Measurements from ENCODE around the gene AURKAIP1. TPM values are rescaled to one million over a fixed set of nuclear protein-coding genes. Genes with fewer than 3 reads are reported as not detected.
"Not testable (repeated sequence)": the region's sequence is repeated elsewhere in the genome, so short reads cannot be mapped to it uniquely, and the experiment has no call there.

AURKAIP1 gene
- polyA plus RNA-seq, 2 of the 4 experiments (the other 2 are of a cell fraction) = 62.0 to 102 TPM

DNA sequence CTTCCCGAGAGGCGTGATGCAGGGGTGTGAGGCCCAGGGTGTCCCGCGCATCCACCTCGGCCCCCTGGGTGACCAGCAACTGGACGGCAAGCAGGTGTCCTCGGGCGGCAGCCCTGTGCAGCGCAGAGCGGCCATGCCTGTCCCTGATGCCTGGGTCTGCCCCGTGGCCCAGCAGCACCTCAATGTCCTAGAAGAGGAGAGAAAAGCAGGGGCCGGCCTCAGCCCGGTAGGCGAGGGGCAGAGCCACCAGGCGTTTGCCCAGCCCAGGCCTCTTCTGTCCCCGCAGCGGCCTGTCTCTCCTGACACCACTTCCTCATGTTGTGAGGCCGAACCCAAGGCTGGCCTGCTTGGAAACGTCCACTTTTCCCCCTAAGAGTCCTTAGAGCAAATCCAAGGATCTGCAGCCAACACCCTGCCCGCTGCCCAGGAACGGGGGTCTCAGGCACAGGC lies 44.4 kb upstream of the AURKAIP1 start:
- POLR2A ChIA-PET = no interaction called here
- no peak for TF ChIP-seq NFE2L2 (conservative IDR thresholded peaks at IDR 0.05; ENCODE audit: low read length)
- TF ChIP-seq, protein P1, sequence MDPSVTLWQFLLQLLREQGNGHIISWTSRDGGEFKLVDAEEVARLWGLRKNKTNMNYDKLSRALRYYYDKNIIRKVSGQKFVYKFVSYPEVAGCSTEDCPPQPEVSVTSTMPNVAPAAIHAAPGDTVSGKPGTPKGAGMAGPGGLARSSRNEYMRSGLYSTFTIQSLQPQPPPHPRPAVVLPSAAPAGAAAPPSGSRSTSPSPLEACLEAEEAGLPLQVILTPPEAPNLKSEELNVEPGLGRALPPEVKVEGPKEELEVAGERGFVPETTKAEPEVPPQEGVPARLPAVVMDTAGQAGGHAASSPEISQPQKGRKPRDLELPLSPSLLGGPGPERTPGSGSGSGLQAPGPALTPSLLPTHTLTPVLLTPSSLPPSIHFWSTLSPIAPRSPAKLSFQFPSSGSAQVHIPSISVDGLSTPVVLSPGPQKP (IDR thresholded peaks at IDR 0.05; ENCODE audit: low read depth, low read length) = no peak
- no peak for TF ChIP-seq POLR2A (IDR thresholded peaks at IDR 0.05; ENCODE audit: low read length)
- H3K9me3 ChIP-seq = no peaks in the 10 kb centered on the region
- no peak overlapping the region for H3K4me3 ChIP-seq
- 94% methylated on average over 7 of the region's 21 CpGs for WGBS (ENCODE audit: missing lambda C conversion rate)
- ATAC-seq (no peak; a peak in 1 of 6 replicates), DNase-seq (ENCODE audit: low read depth in 1 of 2, low spot score in 1 of 2) (no peak), FAIRE-seq (no peak)
- CTCF ChIA-PET = no interaction called here
- no peak overlapping the region for H3K27ac ChIP-seq
- H3K4me2 ChIP-seq = no peak overlapping the region
- 0 out of 3 replicates have a peak, but pooled peaks cover 3% of the 10 kb centered on the region for H3K4me1 ChIP-seq

DNA sequence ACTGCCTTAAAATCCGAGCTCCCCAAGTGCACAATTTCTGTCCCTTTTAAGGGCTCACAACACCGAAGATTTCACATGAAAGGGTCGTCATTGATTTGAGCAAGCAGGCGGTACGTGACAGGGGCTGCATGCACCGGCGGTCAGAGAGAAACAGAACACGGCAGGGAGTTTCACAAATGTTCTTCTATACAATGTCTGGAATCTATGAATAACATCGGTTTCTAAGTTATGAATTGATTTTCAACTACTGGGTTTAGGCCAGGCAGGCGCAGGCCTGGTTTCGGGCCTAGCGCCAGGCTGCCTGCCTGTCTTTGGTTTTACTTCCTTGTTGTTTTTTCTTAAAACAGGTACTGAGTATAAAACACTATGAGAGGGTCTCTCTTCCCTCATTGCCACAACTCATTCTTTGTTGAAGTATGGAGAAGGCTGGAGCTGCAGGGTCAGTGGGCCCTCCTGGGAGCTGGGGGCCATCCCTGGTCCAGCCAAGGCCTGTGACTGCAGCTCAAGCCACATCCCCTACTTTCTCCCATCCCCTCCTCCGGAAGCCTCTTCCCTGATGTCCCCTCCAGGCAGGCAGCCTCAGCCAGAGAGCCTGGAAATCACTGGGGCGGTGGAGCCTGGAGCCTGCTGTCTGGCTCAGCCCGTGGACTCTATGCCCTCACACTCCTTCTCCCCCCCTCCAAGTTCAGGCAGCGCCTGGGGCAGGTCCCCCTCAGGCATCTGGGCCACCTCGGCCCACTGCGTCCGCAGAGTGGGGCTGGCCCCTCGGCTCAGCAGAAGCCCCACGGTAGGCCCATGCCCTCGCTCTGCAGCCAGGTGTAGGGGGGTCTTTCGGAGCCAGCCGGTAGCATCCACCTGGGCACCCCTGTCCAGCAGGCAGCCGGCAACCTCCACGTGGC lies 43.7 kb upstream of the AURKAIP1 start:
- no peak for TF ChIP-seq ZFP36 (IDR thresholded peaks at IDR 0.05; ENCODE audit: borderline replicate concordance, partially characterized antibody)
- TF ChIP-seq, protein P2, sequence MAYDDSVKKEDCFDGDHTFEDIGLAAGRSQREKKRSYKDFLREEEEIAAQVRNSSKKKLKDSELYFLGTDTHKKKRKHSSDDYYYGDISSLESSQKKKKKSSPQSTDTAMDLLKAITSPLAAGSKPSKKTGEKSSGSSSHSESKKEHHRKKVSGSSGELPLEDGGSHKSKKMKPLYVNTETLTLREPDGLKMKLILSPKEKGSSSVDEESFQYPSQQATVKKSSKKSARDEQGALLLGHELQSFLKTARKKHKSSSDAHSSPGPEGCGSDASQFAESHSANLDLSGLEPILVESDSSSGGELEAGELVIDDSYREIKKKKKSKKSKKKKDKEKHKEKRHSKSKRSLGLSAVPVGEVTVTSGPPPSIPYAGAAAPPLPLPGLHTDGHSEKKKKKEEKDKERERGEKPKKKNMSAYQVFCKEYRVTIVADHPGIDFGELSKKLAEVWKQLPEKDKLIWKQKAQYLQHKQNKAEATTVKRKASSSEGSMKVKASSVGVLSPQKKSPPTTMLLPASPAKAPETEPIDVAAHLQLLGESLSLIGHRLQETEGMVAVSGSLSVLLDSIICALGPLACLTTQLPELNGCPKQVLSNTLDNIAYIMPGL (CRISPR knock-in tag; IDR thresholded peaks at IDR 0.05; ENCODE audit: borderline replicate concordance) = no peak
- ChIA-PET POLR2A (no interaction called here), CTCF (no interaction called here)
- 89% methylated on average over 15 of the region's 26 CpGs for WGBS (ENCODE audit: missing lambda C conversion rate)
- 0 out of 3 replicates have a peak, but pooled peaks cover 3% of the 10 kb centered on the region for H3K4me1 ChIP-seq
- no peaks in the 10 kb centered on the region for H3K9me3 ChIP-seq
- no peak overlapping the region for H3K4me2 ChIP-seq
- DNase-seq (ENCODE audit: low read depth in 1 of 2, low spot score in 1 of 2) (no peak), FAIRE-seq (no peak), ATAC-seq (peak; percentile 18 to 25; a peak in 2 of 6 replicates)
- H3K4me3 ChIP-seq = no peak overlapping the region
- H3K27ac ChIP-seq = no peak overlapping the region

DNA sequence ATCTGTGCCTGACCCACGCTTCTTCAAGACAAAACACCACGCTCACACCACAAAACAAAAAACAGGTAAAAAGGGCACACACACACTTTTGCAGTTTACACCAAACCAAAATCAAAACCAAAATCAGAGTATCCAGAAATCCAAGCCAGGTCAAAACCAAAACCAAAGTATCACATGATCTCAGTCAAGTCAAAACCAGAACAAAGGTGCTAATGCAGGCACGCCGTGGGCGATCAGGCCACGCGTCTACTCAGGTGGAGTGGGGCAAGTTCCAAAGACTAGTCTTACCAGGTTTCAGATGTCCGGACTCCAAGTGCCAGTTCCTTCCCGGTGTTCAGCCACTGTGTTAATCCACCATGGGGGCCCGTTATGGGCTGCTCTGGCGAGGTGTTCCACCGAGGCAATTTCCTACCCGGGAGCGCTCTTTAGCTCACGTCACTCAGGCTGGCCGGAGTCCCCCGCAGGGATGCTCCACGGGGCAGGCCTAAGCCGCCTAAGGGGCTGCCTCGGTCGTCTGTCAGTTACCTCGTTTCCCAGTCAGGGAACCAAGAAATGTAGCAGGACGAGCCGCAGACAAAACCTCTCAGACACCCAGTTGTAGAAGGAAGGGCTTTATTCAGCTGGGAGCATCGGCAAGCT lies 42.9 kb upstream of the AURKAIP1 start:
- POLR2A ChIA-PET = not testable (repeated sequence)

DNA sequence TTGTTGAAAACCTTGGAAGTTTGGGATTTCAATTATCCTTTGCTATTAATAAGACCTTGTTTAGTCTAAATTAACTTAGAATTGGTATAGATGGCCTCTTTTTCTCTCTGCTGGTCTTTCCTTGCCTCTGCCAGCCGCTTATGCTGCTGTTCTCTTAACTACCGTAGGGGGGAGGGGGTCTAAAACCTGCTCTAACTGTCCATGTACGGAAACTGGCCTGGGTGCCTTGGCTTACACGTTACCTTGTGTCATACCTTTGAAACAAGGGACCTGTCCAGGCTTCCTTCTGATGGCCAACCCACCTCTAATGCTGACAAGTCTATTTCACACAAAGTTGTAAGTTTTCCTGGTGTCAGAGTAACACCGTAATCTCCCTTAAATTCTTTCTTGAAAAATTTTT lies 42.4 kb upstream of the AURKAIP1 start:
- WGBS (ENCODE audit: missing lambda C conversion rate) = 80% methylated on average over 5 of the region's 5 CpGs
- FAIRE-seq; H3K4me3 ChIP-seq; H3K4me1 ChIP-seq; H3K9me3 ChIP-seq; ATAC-seq; H3K27ac ChIP-seq; DNase-seq (ENCODE audit: low read depth in 1 of 2, low spot score in 1 of 2); POLR2A ChIA-PET; H3K4me2 ChIP-seq; CTCF ChIA-PET: not testable (repeated sequence)

More for the DNA sequence above, 42.9 kb upstream of the AURKAIP1 start:
- H3K9me3 ChIP-seq; H3K4me3 ChIP-seq; ATAC-seq; CTCF ChIA-PET; H3K4me1 ChIP-seq; DNase-seq (ENCODE audit: low read depth in 1 of 2, low spot score in 1 of 2); FAIRE-seq; H3K27ac ChIP-seq; H3K4me2 ChIP-seq: not testable (repeated sequence)
- WGBS (ENCODE audit: missing lambda C conversion rate) = 83% methylated on average over 25 of the region's 25 CpGs

DNA sequence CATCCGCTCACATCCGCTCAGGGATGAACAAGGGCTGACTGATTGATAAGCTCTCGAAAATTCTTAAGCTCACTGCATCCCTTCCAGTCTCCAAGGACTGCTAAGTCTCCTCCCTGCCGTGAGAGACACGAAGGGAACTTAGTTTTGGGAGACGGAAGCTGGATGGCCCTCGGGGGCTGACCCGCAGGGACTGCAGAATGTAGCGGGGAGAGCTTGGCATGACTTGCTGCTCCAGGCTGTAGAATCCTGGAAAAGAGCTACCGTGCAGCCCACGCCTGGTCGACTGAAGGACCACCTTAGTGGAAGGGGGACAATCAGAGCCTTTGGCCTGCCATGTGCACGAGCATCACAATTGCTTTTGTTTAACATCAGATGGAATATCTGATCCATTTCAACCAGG lies 40.7 kb upstream of the AURKAIP1 start:
- Histone ChIP-seq H3K4me3 (no peak overlapping the region), H3K4me2 (no peak overlapping the region), H3K9me3 (no peaks in the 10 kb centered on the region), H3K4me1 (no peaks in the 10 kb centered on the region), H3K27ac (no peak overlapping the region)
- 76% methylated on average over 12 of the region's 13 CpGs for WGBS (ENCODE audit: missing lambda C conversion rate)
- ChIA-PET CTCF (interaction anchor here (1.0 to 2.8 kb wide), 5 partner anchors 9 to 89 kb away, joined by 4 to 11 read pairs (median 6); no protein-coding TSS in a partner anchor), POLR2A (no interaction called here)
- FAIRE-seq (no peak), DNase-seq (ENCODE audit: low read depth in 1 of 2, low spot score in 1 of 2) (no peak), ATAC-seq (no peak)
- TF ChIP-seq, protein P1 (IDR thresholded peaks at IDR 0.05; ENCODE audit: low read depth, low read length) = no peak
- no peak for TF ChIP-seq CHD4 (IDR thresholded peaks at IDR 0.05; ENCODE audit: borderline replicate concordance)
- TF ChIP-seq, protein P3, sequence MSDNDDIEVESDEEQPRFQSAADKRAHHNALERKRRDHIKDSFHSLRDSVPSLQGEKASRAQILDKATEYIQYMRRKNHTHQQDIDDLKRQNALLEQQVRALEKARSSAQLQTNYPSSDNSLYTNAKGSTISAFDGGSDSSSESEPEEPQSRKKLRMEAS (IDR thresholded peaks at IDR 0.05) = no peak
- no peak for TF ChIP-seq ZC3H11A (IDR thresholded peaks at IDR 0.05)
- TF ChIP-seq, protein P4, sequence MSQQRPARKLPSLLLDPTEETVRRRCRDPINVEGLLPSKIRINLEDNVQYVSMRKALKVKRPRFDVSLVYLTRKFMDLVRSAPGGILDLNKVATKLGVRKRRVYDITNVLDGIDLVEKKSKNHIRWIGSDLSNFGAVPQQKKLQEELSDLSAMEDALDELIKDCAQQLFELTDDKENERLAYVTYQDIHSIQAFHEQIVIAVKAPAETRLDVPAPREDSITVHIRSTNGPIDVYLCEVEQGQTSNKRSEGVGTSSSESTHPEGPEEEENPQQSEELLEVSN (IDR thresholded peaks at IDR 0.05; ENCODE audit: borderline replicate concordance, low read depth) = no peak
- TF ChIP-seq, protein P5, sequence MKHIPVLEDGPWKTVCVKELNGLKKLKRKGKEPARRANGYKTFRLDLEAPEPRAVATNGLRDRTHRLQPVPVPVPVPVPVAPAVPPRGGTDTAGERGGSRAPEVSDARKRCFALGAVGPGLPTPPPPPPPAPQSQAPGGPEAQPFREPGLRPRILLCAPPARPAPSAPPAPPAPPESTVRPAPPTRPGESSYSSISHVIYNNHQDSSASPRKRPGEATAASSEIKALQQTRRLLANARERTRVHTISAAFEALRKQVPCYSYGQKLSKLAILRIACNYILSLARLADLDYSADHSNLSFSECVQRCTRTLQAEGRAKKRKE (CRISPR knock-in tag; IDR thresholded peaks at IDR 0.05; ENCODE audit: low read depth) = no peak
- no peak for TF ChIP-seq ZSCAN20 (CRISPR knock-in tag; IDR thresholded peaks at IDR 0.05)
- TF ChIP-seq RCOR1 (IDR thresholded peaks at IDR 0.05; ENCODE audit: low read depth, low read length) = no peak
- TF ChIP-seq NR3C1 (IDR thresholded peaks at IDR 0.05) = no peak
- TF ChIP-seq, protein P6, sequence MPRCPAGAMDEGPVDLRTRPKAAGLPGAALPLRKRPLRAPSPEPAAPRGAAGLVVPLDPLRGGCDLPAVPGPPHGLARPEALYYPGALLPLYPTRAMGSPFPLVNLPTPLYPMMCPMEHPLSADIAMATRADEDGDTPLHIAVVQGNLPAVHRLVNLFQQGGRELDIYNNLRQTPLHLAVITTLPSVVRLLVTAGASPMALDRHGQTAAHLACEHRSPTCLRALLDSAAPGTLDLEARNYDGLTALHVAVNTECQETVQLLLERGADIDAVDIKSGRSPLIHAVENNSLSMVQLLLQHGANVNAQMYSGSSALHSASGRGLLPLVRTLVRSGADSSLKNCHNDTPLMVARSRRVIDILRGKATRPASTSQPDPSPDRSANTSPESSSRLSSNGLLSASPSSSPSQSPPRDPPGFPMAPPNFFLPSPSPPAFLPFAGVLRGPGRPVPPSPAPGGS (IDR thresholded peaks at IDR 0.05) = no peak
- TF ChIP-seq NFE2L2 (conservative IDR thresholded peaks at IDR 0.05; ENCODE audit: low read length) = no peak
- no peak for TF ChIP-seq FOSB (CRISPR knock-in tag; IDR thresholded peaks at IDR 0.05)
- TF ChIP-seq POLR2AphosphoS2 (conservative IDR thresholded peaks at IDR 0.05; ENCODE audit: low read length) = no peak
